GM04504 (cell line): Measurements from ENCODE around the gene NFKB2.

Experiments used
- DNase-seq: peaks from one replicate; pipeline ENCODE4 v3.0.0-alpha.2; 2012; ENCODE audit warnings: low read depth

The NFKB2 gene

GRCh38 chr10:102423372-102423968, 28.0 kb downstream of the NFKB2 start:
- DNase-seq: no peak

GRCh38 chr10:102424145-102424544, 28.6 kb downstream of the NFKB2 start:
- no peak for DNase-seq

DNA sequence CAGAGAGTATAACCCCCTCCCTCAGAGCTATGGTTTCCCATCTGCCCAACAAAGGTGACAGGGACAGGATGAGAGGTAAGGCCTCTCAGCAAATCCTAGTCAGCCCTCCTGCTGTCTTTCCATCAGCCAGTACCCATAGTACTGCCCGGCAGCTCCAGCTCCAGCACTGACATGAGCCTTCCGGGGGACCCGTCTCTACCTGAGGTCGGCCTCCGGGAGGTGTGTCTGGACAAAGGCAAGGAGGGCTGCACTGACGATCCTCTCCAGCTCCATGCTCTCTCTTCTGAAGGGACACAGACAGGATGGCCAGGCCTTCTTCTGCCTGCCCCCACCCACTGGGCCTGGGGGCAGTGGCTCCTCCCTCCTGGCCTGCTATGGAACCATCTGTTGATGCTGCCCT, 29.4 kb downstream of the NFKB2 start:
- no peak for DNase-seq

- no peak for DNase-seq
Observed at GRCh38 chr10:102425444-102425843, 29.9 kb downstream of the NFKB2 start.

DNA sequence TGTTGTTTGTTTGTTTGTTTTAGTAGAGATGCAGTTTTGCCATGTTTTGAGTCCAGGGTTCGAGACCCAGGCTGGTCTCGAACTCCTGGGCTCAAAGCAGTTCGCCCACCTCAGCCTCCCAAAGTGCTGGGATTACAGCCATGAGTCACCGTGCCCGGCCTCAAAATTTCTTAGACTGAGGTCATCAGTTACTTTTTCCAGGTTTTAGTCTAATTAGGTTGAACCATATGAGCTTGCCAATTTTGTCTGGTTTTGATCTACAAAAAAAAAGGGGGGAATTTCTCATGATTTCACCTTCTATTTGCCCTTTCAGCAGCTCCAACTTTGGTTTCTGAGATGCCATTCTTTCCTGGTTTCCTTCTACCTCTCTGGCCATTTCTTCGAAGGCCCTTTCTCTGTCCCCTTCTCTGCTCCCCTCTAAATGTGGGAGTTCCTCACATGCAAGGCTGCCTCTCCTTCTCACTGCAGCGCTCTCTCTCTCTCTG, 31.3 kb downstream of the NFKB2 start:
- DNase-seq: no peak

GRCh38 chr10:102429468-102429867, 34.0 kb downstream of the NFKB2 start:
- DNase-seq: no peak

DNA sequence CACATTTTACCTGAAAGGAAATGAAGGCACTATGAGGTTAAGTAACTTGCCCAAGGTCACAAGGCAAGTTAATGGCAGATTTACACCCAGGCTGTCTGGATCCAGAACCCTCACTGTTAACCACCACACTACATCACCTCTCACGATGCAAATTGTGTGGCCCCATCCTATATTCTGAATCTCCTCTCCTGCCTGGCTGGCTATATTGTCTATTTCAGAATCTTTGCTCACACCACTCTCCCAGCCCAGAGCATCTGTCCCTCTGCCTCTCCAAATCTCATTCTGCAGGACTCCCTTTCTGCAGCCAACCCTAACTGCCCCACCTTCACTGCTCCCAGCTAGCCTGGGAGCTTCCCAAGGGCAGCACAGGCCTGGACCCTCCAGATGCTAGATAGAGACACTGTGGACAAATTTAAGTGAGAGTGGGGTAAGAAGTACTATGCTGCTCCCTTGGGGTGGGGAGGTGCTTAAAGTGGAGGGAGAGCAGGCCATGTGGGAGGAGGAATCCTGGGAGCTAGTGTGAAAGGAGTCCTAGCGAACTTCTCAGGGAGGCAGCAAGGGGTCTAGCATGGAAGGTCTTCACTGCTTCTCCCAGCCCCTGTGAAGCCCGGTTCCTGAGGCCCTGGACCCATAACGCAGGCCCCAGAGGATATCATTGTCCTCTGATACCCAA, 36.1 kb downstream of the NFKB2 start:
- DNase-seq: no peak

DNA sequence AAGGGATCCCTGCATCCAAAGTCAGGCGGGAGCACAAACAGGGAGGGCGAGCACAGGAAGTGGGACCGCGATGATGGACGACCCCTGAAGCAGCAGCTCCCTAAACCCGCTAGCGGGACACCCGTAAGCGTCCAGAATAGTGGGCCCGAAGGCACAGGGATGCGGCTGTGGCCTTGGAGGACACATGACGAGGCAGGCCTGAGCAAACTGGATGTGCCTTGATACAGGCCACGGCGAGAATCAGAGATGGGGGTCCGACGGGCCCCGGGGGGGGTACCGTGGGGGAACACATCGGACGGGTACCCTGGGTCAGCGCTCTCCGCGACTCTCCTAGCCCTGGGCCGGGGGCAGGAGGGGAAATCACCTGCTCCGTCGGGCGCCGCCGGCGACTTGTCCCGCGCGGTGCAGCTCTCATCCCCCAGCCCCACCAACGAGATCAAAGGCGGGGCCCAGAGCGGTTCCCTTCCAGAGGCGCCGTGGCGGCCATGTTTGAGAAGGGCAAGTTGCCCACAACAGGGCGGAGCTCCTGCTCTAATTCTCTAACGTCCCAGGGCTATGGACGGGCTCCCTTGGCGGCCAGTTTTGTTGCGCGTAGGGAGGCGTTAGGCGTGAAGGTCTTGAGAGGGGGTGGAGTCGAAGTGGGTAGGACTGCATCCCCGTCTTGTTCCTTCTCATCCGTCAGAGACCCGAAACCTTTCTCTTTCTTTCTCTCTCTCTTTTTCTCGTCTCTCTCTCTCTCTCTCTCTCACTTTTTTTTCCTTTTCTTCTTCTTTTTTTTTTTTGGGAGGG, 36.9 kb downstream of the NFKB2 start, which contains the start of gene CUEDC2:
Gene CUEDC2, minus strand, starts transcription at position 413 of the 789 bp plus-strand sequence. CDS start 7,386 bp downstream, outside the sequence.
- DNase-seq: peak; percentile 91

GRCh38 chr10:102433619-102434046, 38.1 kb downstream of the NFKB2 start:
- DNase-seq: no peak

DNA sequence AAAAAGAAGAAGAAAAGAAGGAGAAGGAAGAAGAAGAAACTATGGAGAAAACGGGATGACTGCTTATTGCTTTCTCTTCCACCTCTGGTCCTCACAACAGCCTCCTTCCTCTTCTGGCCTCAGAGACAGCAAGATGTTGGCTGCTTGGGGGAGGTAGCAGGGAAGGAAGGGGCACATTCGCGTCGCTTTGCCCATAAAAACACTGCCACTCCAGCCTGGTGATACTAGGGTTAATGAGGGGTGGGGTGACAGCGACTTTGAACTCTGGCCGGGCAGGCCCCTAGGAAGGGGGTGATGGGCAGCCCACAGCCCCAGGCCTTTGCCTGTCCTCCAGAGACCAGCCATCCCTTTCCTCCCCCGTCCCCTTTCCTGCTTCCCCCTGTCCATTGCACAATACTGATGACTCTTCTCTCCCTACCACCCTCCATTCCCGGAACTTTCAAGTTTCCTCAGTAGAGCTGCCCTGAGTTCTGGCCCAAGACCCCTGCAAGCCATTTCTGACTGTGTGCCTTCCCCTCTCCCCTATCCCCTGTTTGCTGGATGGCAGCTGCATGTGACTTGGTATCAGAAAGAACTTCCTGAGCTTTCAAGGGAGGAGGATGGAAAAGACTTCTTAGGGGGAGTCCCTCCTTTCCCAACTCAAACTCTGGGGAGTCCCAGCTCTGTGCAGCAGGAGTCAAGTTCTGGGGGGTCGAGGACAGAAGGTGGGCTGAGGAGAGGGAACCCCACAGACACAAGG, 39.1 kb downstream of the NFKB2 start:
- no peak for DNase-seq

DNA sequence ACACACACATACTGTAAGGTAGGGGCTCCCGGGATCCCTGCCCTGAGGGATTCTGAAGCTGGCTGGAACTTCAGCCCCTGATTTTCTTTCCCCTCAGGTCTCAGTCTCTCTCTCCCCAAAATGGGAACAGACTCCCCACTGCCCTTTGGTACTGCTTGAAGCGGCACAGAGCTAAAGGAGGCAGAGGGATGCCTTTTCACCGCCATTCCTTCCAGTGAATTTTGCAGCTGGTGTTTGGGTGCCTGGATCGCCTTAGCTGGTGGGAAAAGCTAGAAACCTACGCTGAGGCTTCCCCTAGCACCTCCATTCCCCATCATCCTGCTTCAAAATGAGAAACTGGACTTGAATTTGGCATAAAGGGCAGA, 39.6 kb downstream of the NFKB2 start:
- DNase-seq: no peak

- DNase-seq: no peak
Observed at GRCh38 chr10:102435529-102436233, 40.2 kb downstream of the NFKB2 start.

GRCh38 chr10:102436312-102436711, 40.8 kb downstream of the NFKB2 start:
- DNase-seq: no peak

GRCh38 chr10:102437515-102437914, 42.0 kb downstream of the NFKB2 start:
- no peak for DNase-seq

GRCh38 chr10:102438374-102438773, 42.9 kb downstream of the NFKB2 start:
- DNase-seq: no peak

- no peak for DNase-seq
Observed at GRCh38 chr10:102444851-102445250, 49.3 kb downstream of the NFKB2 start.

GRCh38 chr10:102449321-102450123, 54.0 kb downstream of the NFKB2 start:
- peak; percentile 7 for DNase-seq

GRCh38 chr10:102450124-102450373, 54.5 kb downstream of the NFKB2 start:
- no peak for DNase-seq

DNA sequence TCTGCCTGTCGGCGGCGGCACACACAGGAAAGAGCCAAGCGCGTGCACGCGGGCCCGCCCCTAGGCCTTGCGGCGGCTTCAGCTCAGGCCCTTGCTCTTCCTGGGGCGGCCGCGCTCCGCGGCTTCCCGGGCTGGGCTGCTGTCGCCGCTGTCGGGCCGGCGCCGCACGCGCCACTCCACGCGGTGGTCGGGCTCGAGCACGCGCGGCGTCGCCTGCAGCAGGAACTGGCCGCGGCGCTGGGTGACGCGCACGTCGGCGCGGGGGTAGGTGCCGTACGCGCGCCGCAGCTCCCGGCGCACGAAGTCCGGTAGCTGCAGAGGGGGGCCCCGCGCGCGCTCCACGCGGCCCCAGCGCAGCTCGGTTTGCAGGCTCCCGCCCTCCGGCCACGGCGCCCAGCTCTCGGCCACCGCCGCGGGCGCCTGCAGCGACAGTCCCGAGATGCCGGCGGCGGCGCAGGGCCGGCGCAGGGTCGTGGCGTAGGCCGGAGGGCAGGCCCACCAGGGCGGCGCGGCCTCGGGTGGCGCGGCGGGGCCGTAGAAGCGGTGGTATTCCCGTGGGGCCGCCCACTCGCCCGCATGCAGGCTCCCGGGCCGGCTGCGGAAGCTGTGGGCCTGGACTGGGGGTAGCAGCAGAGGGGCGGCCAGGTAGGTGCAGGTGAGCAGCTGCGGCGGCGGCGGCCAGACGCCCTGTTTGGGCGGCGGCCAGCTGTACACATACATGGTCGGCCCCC, 55.0 kb downstream of the NFKB2 start:
- DNase-seq: peak; percentile 43
